H1 (cell line): ENCODE results near the gene SRSF12. TPM values are rescaled to one million over a fixed set of nuclear protein-coding genes. Genes with fewer than 3 reads are reported as not detected.

Experiments
- EP300 ChIP-seq, 2 experiments: IDR thresholded peaks; 1 replicate in 1 of 2; 2 replicates in 1 of 2; pipeline ENCODE4 v1.6.1; 2011 to 2012; ENCODE audit warnings: low read depth in 2 of 2, low read length in 2 of 2, mild to moderate bottlenecking in 2 of 2, borderline replicate concordance in 1 of 2, inconsistent platforms in 1 of 2, moderate library complexity in 1 of 2
- PHF8 ChIP-seq: fragments of 200-600 bp; sonication (generic); conservative IDR thresholded peaks from 2 replicates; pipeline ENCODE4 v1.7.1; 2012; ENCODE audit warnings: low read depth, mild to moderate bottlenecking, inconsistent platforms, low read length, moderate library complexity
- SP2 ChIP-seq: IDR thresholded peaks from 2 replicates; pipeline ENCODE4 v1.6.1; 2012; ENCODE audit warnings: mild to moderate bottlenecking, low read length, inconsistent platforms
- polyA plus RNA-seq, 7 experiments: library from polyadenylated mRNA; depleted of rRNA in 3 of 7; stranded (reverse) in 5 of 7; unstranded in 2 of 7; fragments of >200 nt in 5 of 7; fragments of 200-250 nt in 2 of 7; gene quantifications; 1 replicate in 5 of 7; 2 replicates in 1 of 7; 4 replicates in 1 of 7; pipeline versions ENCODE4 v1.2.1 to v1.2.3, GENCODE V29; 2011 to 2013; ENCODE audit warnings: missing spikeins in 2 of 7, mixed read lengths in 2 of 7
- total RNA-seq: library from RNA; stranded (reverse); fragmentation: NEBNext Ultra II Directional; extraction: Animal tissue kit (Norgen Biotek cat#: 25700); gene quantifications from 2 replicates; pipeline ENCODE4 v1.2.1, GENCODE V29; 2021
- TF ChIP-seq, protein P1 (sequence below), 3 experiments: IDR thresholded peaks; 1 replicate in 2 of 3; 2 replicates in 1 of 3; pipeline versions ENCODE4 v1.5.1 to v1.6.1; 2011; ENCODE audit warnings: low read length in 3 of 3, mild to moderate bottlenecking in 3 of 3, inconsistent platforms in 2 of 3, low read depth in 1 of 3, moderate library complexity in 1 of 3; ENCODE audit not compliant: insufficient read depth in 1 of 3; ENCODE audit errors: control extremely low read depth in 1 of 3
- TF ChIP-seq, protein P2 (sequence below): IDR thresholded peaks from 2 replicates; pipeline ENCODE4 v1.6.1; 2011; ENCODE audit warnings: low read depth, mild to moderate bottlenecking, low read length; ENCODE audit not compliant: insufficient read depth

The SRSF12 gene
- total and polyA plus RNA-seq, 2 of the 8 experiments (the other 6 are each of a cell fraction or from before 2014, with no cell fraction given) = 2.6 to 4.2 TPM

DNA sequence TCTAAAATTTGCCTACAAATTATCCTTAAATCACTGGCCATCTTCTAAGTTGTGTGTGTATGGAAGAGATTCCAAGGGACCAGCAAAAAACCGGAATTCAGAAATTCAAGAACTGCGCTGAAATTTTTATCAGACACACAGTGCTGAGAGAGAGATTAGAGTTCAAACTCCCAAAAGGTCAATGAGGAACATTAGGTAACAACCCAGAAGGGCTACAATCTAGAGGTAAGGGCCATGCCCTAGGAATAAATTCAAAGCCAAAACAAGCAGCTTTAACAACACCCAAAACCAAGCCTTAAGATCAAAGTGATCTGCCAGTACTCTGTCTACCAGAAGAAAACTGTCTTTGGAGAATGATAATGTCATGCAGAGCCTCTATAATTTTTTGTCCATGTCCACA lies 17.8 kb downstream of the SRSF12 start (continued):
- TF ChIP-seq, protein P1, sequence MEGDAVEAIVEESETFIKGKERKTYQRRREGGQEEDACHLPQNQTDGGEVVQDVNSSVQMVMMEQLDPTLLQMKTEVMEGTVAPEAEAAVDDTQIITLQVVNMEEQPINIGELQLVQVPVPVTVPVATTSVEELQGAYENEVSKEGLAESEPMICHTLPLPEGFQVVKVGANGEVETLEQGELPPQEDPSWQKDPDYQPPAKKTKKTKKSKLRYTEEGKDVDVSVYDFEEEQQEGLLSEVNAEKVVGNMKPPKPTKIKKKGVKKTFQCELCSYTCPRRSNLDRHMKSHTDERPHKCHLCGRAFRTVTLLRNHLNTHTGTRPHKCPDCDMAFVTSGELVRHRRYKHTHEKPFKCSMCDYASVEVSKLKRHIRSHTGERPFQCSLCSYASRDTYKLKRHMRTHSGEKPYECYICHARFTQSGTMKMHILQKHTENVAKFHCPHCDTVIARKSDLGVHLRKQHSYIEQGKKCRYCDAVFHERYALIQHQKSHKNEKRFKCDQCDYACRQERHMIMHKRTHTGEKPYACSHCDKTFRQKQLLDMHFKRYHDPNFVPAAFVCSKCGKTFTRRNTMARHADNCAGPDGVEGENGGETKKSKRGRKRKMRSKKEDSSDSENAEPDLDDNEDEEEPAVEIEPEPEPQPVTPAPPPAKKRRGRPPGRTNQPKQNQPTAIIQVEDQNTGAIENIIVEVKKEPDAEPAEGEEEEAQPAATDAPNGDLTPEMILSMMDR (IDR thresholded peaks at IDR 0.05; ENCODE audit: control extremely low read depth in 1 of 3, insufficient read depth in 1 of 3, low read depth in 1 of 3, low read length in 3 of 3) = no peak
- TF ChIP-seq SP2 (no peak), PHF8 (no peak), EP300 (IDR thresholded peaks at IDR 0.05; ENCODE audit: borderline replicate concordance in 1 of 2, low read depth in 2 of 2, low read length in 2 of 2) (no peak)
- TF ChIP-seq, protein P2, sequence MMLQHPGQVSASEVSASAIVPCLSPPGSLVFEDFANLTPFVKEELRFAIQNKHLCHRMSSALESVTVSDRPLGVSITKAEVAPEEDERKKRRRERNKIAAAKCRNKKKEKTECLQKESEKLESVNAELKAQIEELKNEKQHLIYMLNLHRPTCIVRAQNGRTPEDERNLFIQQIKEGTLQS = no peak
- TF ChIP-seq, all 59 proteins: peak for 0
